ENCODE data around the gene LSM14B. TPM values are rescaled to one million over a fixed set of nuclear protein-coding genes. Genes with fewer than 3 reads are reported as not detected.

Gene LSM14B
- total RNA-seq, 2 donors from 2014 or later, result 38.6 to 38.8 TPM

- Histone ChIP-seq H3K4me3 (no peak overlapping the region), H3K9me3 (no peaks in the 10 kb centered on the region), H3K27me3 (no peaks in the 10 kb centered on the region), H3K4me1 (no peaks in the 10 kb centered on the region), H3K36me3 (peaks cover 6% of the 10 kb centered on the region), H3K9ac (ENCODE audit: low read depth in 2 of 2, low read length in 2 of 2) (no peak overlapping the region), H3K27ac (no peak overlapping the region)
- no peak for TF ChIP-seq CTCF (IDR thresholded peaks at IDR 0.05)
- DNase-seq, result no peak
- intact Hi-C loops (cut with DNase I), result no loop called here
Measured at GRCh38 chr20:62165762-62166399, 43.6 kb downstream of the LSM14B start.

- no peaks in the 10 kb centered on the region for H3K27me3 ChIP-seq
- H3K4me3 ChIP-seq, result no peak overlapping the region
- H3K9ac ChIP-seq (ENCODE audit: low read depth in 2 of 2, low read length in 2 of 2), result no peak overlapping the region
- intact Hi-C loops (cut with DNase I), result no loop called here
- peaks cover 1% of the 10 kb centered on the region for H3K36me3 ChIP-seq
- H3K27ac ChIP-seq, result no peak overlapping the region
- no peaks in the 10 kb centered on the region for H3K4me1 ChIP-seq
- no peak for DNase-seq
- no peak for TF ChIP-seq CTCF (IDR thresholded peaks at IDR 0.05)
- H3K9me3 ChIP-seq, result no peaks in the 10 kb centered on the region
Measured at GRCh38 chr20:62167474-62167873, 45.2 kb downstream of the LSM14B start.

GRCh38 chr20:62168061-62168460, 45.8 kb downstream of the LSM14B start:
- no peak for TF ChIP-seq CTCF (IDR thresholded peaks at IDR 0.05)
- Histone ChIP-seq H3K4me1 (no peaks in the 10 kb centered on the region), H3K27ac (no peak overlapping the region), H3K36me3 (no peaks in the 10 kb centered on the region), H3K4me3 (no peak overlapping the region), H3K9me3 (no peaks in the 10 kb centered on the region), H3K9ac (ENCODE audit: low read depth in 2 of 2, low read length in 2 of 2) (no peak overlapping the region), H3K27me3 (no peaks in the 10 kb centered on the region)
- intact Hi-C loops (cut with DNase I), result no loop called here
- DNase-seq, result no peak

- Histone ChIP-seq H3K9me3 (no peaks in the 10 kb centered on the region), H3K9ac (ENCODE audit: low read depth in 2 of 2, low read length in 2 of 2) (no peak overlapping the region), H3K27ac (no peak overlapping the region), H3K36me3 (no peaks in the 10 kb centered on the region), H3K4me3 (no peak overlapping the region), H3K27me3 (no peaks in the 10 kb centered on the region), H3K4me1 (no peaks in the 10 kb centered on the region)
- intact Hi-C loops (cut with DNase I), result no loop called here
- no peak for TF ChIP-seq CTCF (IDR thresholded peaks at IDR 0.05)
- DNase-seq, result no peak
Measured at GRCh38 chr20:62168890-62169435, 46.7 kb downstream of the LSM14B start.

- Histone ChIP-seq H3K27ac (no peak overlapping the region), H3K4me3 (no peak overlapping the region), H3K9ac (ENCODE audit: low read depth in 2 of 2, low read length in 2 of 2) (no peak overlapping the region), H3K27me3 (no peaks in the 10 kb centered on the region), H3K9me3 (no peaks in the 10 kb centered on the region), H3K4me1 (no peaks in the 10 kb centered on the region), H3K36me3 (no peaks in the 10 kb centered on the region)
- no peak for TF ChIP-seq CTCF (IDR thresholded peaks at IDR 0.05)
- no peak for DNase-seq
- intact Hi-C loops (cut with DNase I), result no loop called here
Measured at GRCh38 chr20:62170536-62170935, 48.3 kb downstream of the LSM14B start.

All from colonic mucosa (tissue), 4 donors.